Cerebellar nuclear complex (tissue), 1 donor: ENCODE results near the gene LAMA2.

Experiments
- DNase-seq, 2 experiments: peaks; one replicate each; lab custom pipeline; 2025; lab: John Stamatoyannopoulos, UW

Gene LAMA2

GRCh38 chr6:129210684-129211083 is 327.7 kb downstream of the LAMA2 start:
- DNase-seq: no peak

GRCh38 chr6:129211626-129212025 is 328.7 kb downstream of the LAMA2 start:
- no peak for DNase-seq

- DNase-seq: no peak
Measured at GRCh38 chr6:129212081-129212480, 329.1 kb downstream of the LAMA2 start.

- DNase-seq: no peak
Measured at GRCh38 chr6:129215246-129215645, 332.3 kb downstream of the LAMA2 start.

- no peak for DNase-seq
Measured at GRCh38 chr6:129215916-129216520, 333.1 kb downstream of the LAMA2 start.

- DNase-seq: no peak
Measured at GRCh38 chr6:129217701-129218100, 334.8 kb downstream of the LAMA2 start.

- no peak for DNase-seq
Measured at GRCh38 chr6:129233458-129234134, 350.7 kb downstream of the LAMA2 start.

- no peak for DNase-seq
Measured at GRCh38 chr6:129235167-129236000, 352.4 kb downstream of the LAMA2 start.

- no peak for DNase-seq
Measured at GRCh38 chr6:129236001-129236517, 353.1 kb downstream of the LAMA2 start.

GRCh38 chr6:129238991-129239390 is 356.1 kb downstream of the LAMA2 start:
- no peak for DNase-seq

- no peak for DNase-seq
Measured at GRCh38 chr6:129239825-129240491, 357.0 kb downstream of the LAMA2 start.

- no peak for DNase-seq
Measured at GRCh38 chr6:129240492-129240853, 357.5 kb downstream of the LAMA2 start.

GRCh38 chr6:129242546-129242945 is 359.6 kb downstream of the LAMA2 start:
- DNase-seq: no peak

GRCh38 chr6:129243377-129243776 is 360.4 kb downstream of the LAMA2 start:
- no peak for DNase-seq

GRCh38 chr6:129248946-129249345 is 366.0 kb downstream of the LAMA2 start:
- DNase-seq: no peak

GRCh38 chr6:129251669-129252376 is 368.9 kb downstream of the LAMA2 start:
- no peak for DNase-seq

GRCh38 chr6:129252377-129253071 is 369.6 kb downstream of the LAMA2 start:
- DNase-seq: no peak

GRCh38 chr6:129253242-129253641 is 370.3 kb downstream of the LAMA2 start:
- DNase-seq: no peak

GRCh38 chr6:129253727-129254126 is 370.8 kb downstream of the LAMA2 start:
- DNase-seq: no peak

- no peak for DNase-seq
Measured at GRCh38 chr6:129257196-129257595, 374.3 kb downstream of the LAMA2 start.

- no peak for DNase-seq
Measured at GRCh38 chr6:129262661-129263060, 379.7 kb downstream of the LAMA2 start.
